Stimulated activated CD8-positive, alpha-beta memory T cell treated with anti-CD3 and anti-CD28 coated beads, Interleukin-15, amount 100 ng/mL, for 1 hour (primary cell): ENCODE data around the gene HOXB6.

Source experiments
- DNase-seq: peaks from one replicate; pipeline ENCODE4 v3.0.0-alpha.2; 2020; ENCODE audit warnings: low read depth

Gene HOXB6

GRCh38 chr17:48609759-48610281 is 5.0 kb upstream of the HOXB6 start:
- DNase-seq, result no peak

- no peak for DNase-seq
Measured at GRCh38 chr17:48609033-48609432, 4.2 kb upstream of the HOXB6 start.

GRCh38 chr17:48608494-48608834 is 3.7 kb upstream of the HOXB6 start:
- no peak for DNase-seq

- no peak for DNase-seq
Measured at GRCh38 chr17:48606892-48607614, 2.3 kb upstream of the HOXB6 start.

- no peak for DNase-seq
Measured at GRCh38 chr17:48605991-48606891, 1.5 kb upstream of the HOXB6 start.

- no peak for DNase-seq
Measured at GRCh38 chr17:48605409-48605919, 678 bp upstream of the HOXB6 start.

- DNase-seq, result no peak
Measured at GRCh38 chr17:48603959-48604769, 622 bp downstream of the HOXB6 start.

- no peak for DNase-seq
Measured at GRCh38 chr17:48601539-48602425, 3.0 kb downstream of the HOXB6 start.

- DNase-seq, result no peak
Measured at GRCh38 chr17:48601207-48601538, 3.6 kb downstream of the HOXB6 start.

GRCh38 chr17:48600244-48601098 is 4.3 kb downstream of the HOXB6 start:
- no peak for DNase-seq

GRCh38 chr17:48599354-48599753 is 5.4 kb downstream of the HOXB6 start:
- no peak for DNase-seq

- DNase-seq, result no peak
Measured at GRCh38 chr17:48598736-48599135, 6.0 kb downstream of the HOXB6 start.

GRCh38 chr17:48597778-48598631 is 6.8 kb downstream of the HOXB6 start:
- no peak for DNase-seq

- no peak for DNase-seq
Measured at GRCh38 chr17:48597528-48597777, 7.3 kb downstream of the HOXB6 start.

GRCh38 chr17:48596735-48597527 is 7.9 kb downstream of the HOXB6 start:
- no peak for DNase-seq

- DNase-seq, result no peak
Measured at GRCh38 chr17:48596000-48596734, 8.6 kb downstream of the HOXB6 start.

- DNase-seq, result no peak
Measured at GRCh38 chr17:48595278-48595999, 9.3 kb downstream of the HOXB6 start.
